A172 (cell line): ENCODE data around the gene CCDC8. TPM values are rescaled to one million over a fixed set of nuclear protein-coding genes. Genes with fewer than 3 reads are reported as not detected.
"Not testable (repeated sequence)": the region's sequence is repeated elsewhere in the genome, so short reads cannot be mapped to it uniquely, and the experiment has no call there.

Source experiments
- DNase-seq: peaks from one replicate; pipeline ENCODE4 v3.0.0-alpha.2; 2015; ENCODE audit warnings: low spot score
- total RNA-seq: library from RNA; depleted of rRNA; stranded (reverse); fragments of >200 nt; shearing (Covaris generic); gene quantifications from 2 replicates; pipeline ENCODE4 v1.2.3, GENCODE V29; 2014

Gene CCDC8
- total RNA-seq, 1 experiment from 2014 or later: not detected

- DNase-seq: no peak
Observed at GRCh38 chr19:46428239-46429135, 15.1 kb upstream of the CCDC8 start, which contains the start of gene PNMA8C. PNMA8C (minus strand) TSS chr19:46428936; CDS start chr19:46428359, 577 bp downstream.

GRCh38 chr19:46427518-46428045 is 14.2 kb upstream of the CCDC8 start:
- DNase-seq: no peak

- DNase-seq: no peak
Observed at GRCh38 chr19:46426506-46427162, 13.3 kb upstream of the CCDC8 start.

GRCh38 chr19:46426035-46426505 is 12.7 kb upstream of the CCDC8 start:
- DNase-seq: no peak

- DNase-seq: no peak
Observed at GRCh38 chr19:46423188-46423587, 9.8 kb upstream of the CCDC8 start.

GRCh38 chr19:46422344-46422743 is 9.0 kb upstream of the CCDC8 start:
- DNase-seq: no peak

- DNase-seq: no peak
Observed at GRCh38 chr19:46420056-46420455, 6.7 kb upstream of the CCDC8 start.

GRCh38 chr19:46415804-46416709 is 2.7 kb upstream of the CCDC8 start:
- DNase-seq: peak; percentile 35

- DNase-seq: not testable (repeated sequence)
Observed at GRCh38 chr19:46414899-46415298, 1.5 kb upstream of the CCDC8 start.

- no peak for DNase-seq
Observed at GRCh38 chr19:46412650-46413261, 608 bp downstream of the CCDC8 start.

GRCh38 chr19:46411925-46412649 is 1.3 kb downstream of the CCDC8 start:
- no peak for DNase-seq

GRCh38 chr19:46411088-46411924 is 2.1 kb downstream of the CCDC8 start:
- no peak for DNase-seq

- no peak for DNase-seq
Observed at GRCh38 chr19:46410205-46411087, 2.9 kb downstream of the CCDC8 start.

GRCh38 chr19:46409191-46409590 is 4.2 kb downstream of the CCDC8 start:
- DNase-seq: no peak

- no peak for DNase-seq
Observed at GRCh38 chr19:46408664-46409039, 4.7 kb downstream of the CCDC8 start.

- no peak for DNase-seq
Observed at GRCh38 chr19:46407856-46408663, 5.3 kb downstream of the CCDC8 start.

GRCh38 chr19:46406976-46407375 is 6.4 kb downstream of the CCDC8 start:
- no peak for DNase-seq
